ENCODE measurements around the gene CCDC13.

DNA sequence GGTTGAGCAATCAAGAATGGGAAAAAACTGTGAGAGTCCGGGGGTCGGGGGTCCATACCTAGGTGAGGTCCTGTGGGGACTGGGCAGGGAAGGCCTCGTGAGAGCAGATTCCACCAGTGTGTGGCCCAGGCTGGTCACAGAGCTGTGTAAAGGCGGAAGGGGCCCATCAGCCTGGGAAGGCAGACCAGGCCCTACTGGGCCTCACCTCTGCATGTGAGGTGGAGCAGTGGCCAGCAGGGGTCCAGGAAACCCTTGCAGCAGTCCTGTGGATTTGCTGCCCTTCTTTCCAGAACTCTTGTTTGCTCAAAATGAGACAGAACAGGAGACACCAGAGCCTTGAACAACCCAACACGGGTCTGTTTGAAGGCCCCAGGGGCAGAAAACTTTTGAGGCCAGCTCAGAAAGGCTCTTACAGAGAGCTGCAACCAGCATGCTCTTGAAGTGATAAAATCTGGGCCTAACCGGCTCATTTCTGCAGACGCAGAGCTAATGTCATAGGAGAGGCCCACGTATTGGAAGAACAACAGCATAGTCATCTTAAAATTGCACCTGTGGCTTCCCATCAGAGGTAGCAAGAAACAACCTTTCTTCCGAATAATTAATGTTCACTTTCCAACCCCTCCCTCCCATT lies 40.1 kb downstream of the CCDC13 start:
- TF ChIP-seq, protein P1, sequence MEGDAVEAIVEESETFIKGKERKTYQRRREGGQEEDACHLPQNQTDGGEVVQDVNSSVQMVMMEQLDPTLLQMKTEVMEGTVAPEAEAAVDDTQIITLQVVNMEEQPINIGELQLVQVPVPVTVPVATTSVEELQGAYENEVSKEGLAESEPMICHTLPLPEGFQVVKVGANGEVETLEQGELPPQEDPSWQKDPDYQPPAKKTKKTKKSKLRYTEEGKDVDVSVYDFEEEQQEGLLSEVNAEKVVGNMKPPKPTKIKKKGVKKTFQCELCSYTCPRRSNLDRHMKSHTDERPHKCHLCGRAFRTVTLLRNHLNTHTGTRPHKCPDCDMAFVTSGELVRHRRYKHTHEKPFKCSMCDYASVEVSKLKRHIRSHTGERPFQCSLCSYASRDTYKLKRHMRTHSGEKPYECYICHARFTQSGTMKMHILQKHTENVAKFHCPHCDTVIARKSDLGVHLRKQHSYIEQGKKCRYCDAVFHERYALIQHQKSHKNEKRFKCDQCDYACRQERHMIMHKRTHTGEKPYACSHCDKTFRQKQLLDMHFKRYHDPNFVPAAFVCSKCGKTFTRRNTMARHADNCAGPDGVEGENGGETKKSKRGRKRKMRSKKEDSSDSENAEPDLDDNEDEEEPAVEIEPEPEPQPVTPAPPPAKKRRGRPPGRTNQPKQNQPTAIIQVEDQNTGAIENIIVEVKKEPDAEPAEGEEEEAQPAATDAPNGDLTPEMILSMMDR (IDR thresholded peaks at IDR 0.05; ENCODE audit: low read depth, low read length, poor library complexity, severe bottlenecking): no peak
- TF ChIP-seq EZH2phosphoT487 (IDR thresholded peaks at IDR 0.05; ENCODE audit: borderline replicate concordance, low read length): no peak

Data from DOHH2 (cell line).